GM21529 (cell line): ENCODE data around the gene SEC63.
A peak's percentile ranks its signal among the peaks of the same experiment; 100 is the strongest.
"Not testable (repeated sequence)": the region's sequence is repeated elsewhere in the genome, so short reads cannot be mapped to it uniquely, and the experiment has no call there.

Experiments
- ATAC-seq: cut with Tn5 transposase; IDR thresholded peaks from one replicate; pipeline ENCODE4 v1.9.1; 2021; ENCODE audit not compliant: unreplicated experiment

Gene SEC63

GRCh38 chr6:107976155-107976783 is 18.3 kb upstream of the SEC63 start:
- no peak for ATAC-seq

GRCh38 chr6:107973594-107973993 is 15.6 kb upstream of the SEC63 start:
- no peak for ATAC-seq

- ATAC-seq: no peak
Measured at GRCh38 chr6:107972413-107973096, 14.5 kb upstream of the SEC63 start.

- no peak for ATAC-seq
Measured at GRCh38 chr6:107971181-107971580, 13.2 kb upstream of the SEC63 start.

GRCh38 chr6:107970255-107970654 is 12.2 kb upstream of the SEC63 start:
- no peak for ATAC-seq

- ATAC-seq: no peak
Measured at GRCh38 chr6:107968081-107968480, 10.1 kb upstream of the SEC63 start.

- no peak for ATAC-seq
Measured at GRCh38 chr6:107965746-107966145, 7.7 kb upstream of the SEC63 start.

- ATAC-seq: no peak
Measured at GRCh38 chr6:107962723-107963122, 4.7 kb upstream of the SEC63 start.

- ATAC-seq: no peak
Measured at GRCh38 chr6:107959392-107959791, 1.4 kb upstream of the SEC63 start.

GRCh38 chr6:107958689-107959362 is 818 bp upstream of the SEC63 start:
- ATAC-seq: not testable (repeated sequence)

- peak; percentile 23 for ATAC-seq
Measured at GRCh38 chr6:107957308-107957908, 600 bp downstream of the SEC63 start.

GRCh38 chr6:107956586-107957307 is 1.3 kb downstream of the SEC63 start:
- no peak for ATAC-seq

- ATAC-seq: no peak
Measured at GRCh38 chr6:107956181-107956580, 1.8 kb downstream of the SEC63 start.

GRCh38 chr6:107953858-107954414 is 4.1 kb downstream of the SEC63 start:
- not testable (repeated sequence) for ATAC-seq

- no peak for ATAC-seq
Measured at GRCh38 chr6:107943626-107944439, 14.2 kb downstream of the SEC63 start.

- ATAC-seq: no peak
Measured at GRCh38 chr6:107942142-107942541, 15.9 kb downstream of the SEC63 start.

- no peak for ATAC-seq
Measured at GRCh38 chr6:107941627-107942026, 16.4 kb downstream of the SEC63 start.

- no peak for ATAC-seq
Measured at GRCh38 chr6:107941199-107941598, 16.8 kb downstream of the SEC63 start.

- not testable (repeated sequence) for ATAC-seq
Measured at GRCh38 chr6:107936910-107937292, 21.1 kb downstream of the SEC63 start.
